K562 (cell line): ENCODE data around the gene ZFP57. TPM values are rescaled to one million over a fixed set of nuclear protein-coding genes. Genes with fewer than 3 reads are reported as not detected.

Source experiments
- ARID2 ChIP-seq: fragments of 450-650 bp; IDR thresholded peaks from 2 replicates; pipeline ENCODE4 v1.6.1; 2017; ENCODE audit warnings: antibody characterized with exemption, mild to moderate bottlenecking
- BCOR ChIP-seq: fragments of 450-650 bp; IDR thresholded peaks from 2 replicates; pipeline ENCODE4 v1.6.1; 2016
- CEBPB ChIP-seq: fragments of 450-650 bp; IDR thresholded peaks from 2 replicates; pipeline ENCODE4 v1.6.1; 2016; ENCODE audit warnings: missing genetic modification characterization, missing compliant biosample characterization
- EGR1 ChIP-seq: fragments of 450-650 bp; conservative IDR thresholded peaks from 2 replicates; pipeline ENCODE4 v1.6.1; 2017; ENCODE audit warnings: mild to moderate bottlenecking
- EP400 ChIP-seq: fragments of 450-650 bp; IDR thresholded peaks from 2 replicates; pipeline ENCODE4 v1.6.1; 2017; ENCODE audit warnings: antibody characterized with exemption, mild to moderate bottlenecking, moderate library complexity
- FOXO4 ChIP-seq: fragments of 450-650 bp; formaldehyde crosslinking; IDR thresholded peaks from 2 replicates; pipeline ENCODE4 v1.4.0; 2020; ENCODE audit warnings: mild to moderate bottlenecking, moderate library complexity
- KLF10 ChIP-seq: fragments of 250-450 bp; sonication (Bioruptor Pico); IDR thresholded peaks from 2 replicates; pipeline ENCODE4 v1.6.1; 2021; ENCODE audit warnings: matching md5 sums
- MTA2 ChIP-seq: fragments of 450-650 bp; IDR thresholded peaks from 2 replicates; pipeline ENCODE4 v1.6.1; 2016; ENCODE audit warnings: low read depth
- MTA3 ChIP-seq: fragments of 450-650 bp; formaldehyde crosslinking; IDR thresholded peaks from 2 replicates; pipeline ENCODE4 v1.6.1; 2017; ENCODE audit warnings: mild to moderate bottlenecking, borderline replicate concordance
- POLR2AphosphoS2 ChIP-seq: IDR thresholded peaks from 2 replicates; pipeline ENCODE4 v1.6.1; 2012; ENCODE audit warnings: low read length, improper control_type of control experiment
- RBM17 ChIP-seq: fragments of 200-400 bp; formaldehyde crosslinking; IDR thresholded peaks from 2 replicates; pipeline ENCODE4 v1.6.1; 2017; ENCODE audit warnings: low read depth, mild to moderate bottlenecking, low read length, borderline replicate concordance
- RCOR1 ChIP-seq, 2 experiments: IDR thresholded peaks; 2 replicates each; pipeline ENCODE4 v1.6.1; 2012; ENCODE audit warnings: low read depth in 2 of 2, low read length in 2 of 2, borderline replicate concordance in 1 of 2, improper control_type of control experiment in 1 of 2
- SPI1 ChIP-seq: IDR thresholded peaks from 2 replicates; pipeline ENCODE4 v1.6.1; 2011; ENCODE audit warnings: low read depth, low read length, control low read depth, borderline replicate concordance
- TAF9B ChIP-seq: fragments of 450-650 bp; IDR thresholded peaks from 2 replicates; pipeline ENCODE4 v1.6.1; 2018; ENCODE audit warnings: mild to moderate bottlenecking; ENCODE audit not compliant: partially characterized antibody
- TBP ChIP-seq: optimal IDR thresholded peaks from 2 replicates; pipeline ENCODE3; 2011; ENCODE audit warnings: low read depth, low read length, improper control_type of control experiment
- VEZF1 ChIP-seq: fragments of 200-800 bp; sonication (Bioruptor generic); IDR thresholded peaks from 2 replicates; pipeline ENCODE4 v1.6.1; 2017; ENCODE audit warnings: missing genetic modification characterization, missing compliant biosample characterization
- ZBTB17 ChIP-seq: fragments of 450-650 bp; formaldehyde crosslinking; IDR thresholded peaks from 2 replicates; pipeline ENCODE4 v1.4.0; 2020; ENCODE audit warnings: mild to moderate bottlenecking
- ZBTB26 ChIP-seq: fragments of 450-650 bp; formaldehyde crosslinking; IDR thresholded peaks from 2 replicates; pipeline ENCODE4 v1.4.0; 2022; ENCODE audit warnings: missing genetic modification characterization
- ZNF277 ChIP-seq: fragments of 250-450 bp; sonication (Bioruptor Pico); IDR thresholded peaks from 2 replicates; pipeline ENCODE4 v1.8.0; 2022; ENCODE audit warnings: inconsistent platforms, mild to moderate bottlenecking, moderate library complexity, borderline replicate concordance
- ZNF511 ChIP-seq: sonication (generic); formaldehyde crosslinking; IDR thresholded peaks from 2 replicates; pipeline ENCODE4 v1.8.0; 2022; ENCODE audit warnings: mild to moderate bottlenecking, missing genetic modification reagents
- ZNF740 ChIP-seq, 3 experiments: fragments of 200-800 bp in 1 of 3; sonication (Bioruptor generic) in 1 of 3; sonication (generic) in 1 of 3; formaldehyde crosslinking in 1 of 3; IDR thresholded peaks; 2 replicates each; pipeline versions ENCODE4 v1.6.1 to v1.8.0; 2016 to 2022; ENCODE audit warnings: mild to moderate bottlenecking in 2 of 3, missing compliant biosample characterization in 2 of 3, missing genetic modification characterization in 2 of 3, missing genetic modification reagents in 1 of 3
- polyA plus RNA-seq, 8 experiments: library from polyadenylated mRNA; depleted of rRNA in 4 of 8; stranded (reverse) in 5 of 8; unstranded in 3 of 8; fragments of >200 nt; fragmentation: Nextera tagmentation in 2 of 8; fragmentation: Illumina TruSeq in 1 of 8; extraction: Ambion mirVana in 2 of 8; extraction: Trizol in 1 of 8; gene quantifications; 2 replicates each; pipeline versions ENCODE4 v1.2.1 to v1.2.3, GENCODE V29; 2011 to 2014; ENCODE audit warnings: inconsistent platforms in 1 of 8, missing spikeins in 1 of 8
- total RNA-seq, 7 experiments: library from RNA; depleted of rRNA in 6 of 7; stranded (reverse); fragments of >200 nt in 6 of 7; fragmentation: Illumina TruSeq in 2 of 7; extraction: Trizol in 2 of 7; gene quantifications; 2 replicates each; pipeline versions ENCODE4 v1.2.1 to v1.2.3, GENCODE V29; 2011 to 2021; ENCODE audit warnings: low replicate concordance in 1 of 7

The ZFP57 gene
- total and polyA plus RNA-seq, 9 of the 15 experiments (the other 6 are each of a cell fraction or from before 2014, with no cell fraction given), result 0.04 to 0.28 (median 0.13) TPM

GRCh38 chr6:29627755-29628418 lies 53.1 kb downstream of the ZFP57 start (continued):
- TF ChIP-seq ZNF740 (CRISPR knock-in tag; IDR thresholded peaks at IDR 0.05) (no peak), ZNF740 (tag; IDR thresholded peaks at IDR 0.05) (peak in 1 of 2 experiments; percentile 77; a peak in 1 of 4 replicates), ZBTB17 (CRISPR knock-in tag) (no peak), RBM17 (no peak), ZBTB26 (CRISPR knock-in tag) (no peak), FOXO4 (CRISPR knock-in tag) (no peak), KLF10 (CRISPR knock-in tag) (no peak), ZNF277 (no peak), ZNF511 (CRISPR knock-in tag) (no peak), EGR1 (peak; percentile 70), RCOR1 (IDR thresholded peaks at IDR 0.05; ENCODE audit: borderline replicate concordance in 1 of 2, low read depth in 2 of 2, low read length in 2 of 2) (peak in 1 of 2 experiments; percentile 27; a peak in 1 of 4 replicates), BCOR (peak; percentile 9; the same call in 1 of the 2 replicates), CEBPB (tag) (no peak), MTA2 (peak; percentile 38; the same call in 1 of the 2 replicates), EP400 (peak; percentile 1; the same call in 1 of the 2 replicates), POLR2AphosphoS2 (peak; percentile 79; the same call in 1 of the 2 replicates), ARID2 (peak; percentile 12; the same call in 1 of the 2 replicates), VEZF1 (CRISPR knock-in tag) (peak; percentile 94), SPI1 (peak; percentile 58; the same call in 1 of the 2 replicates), TBP (peak; percentile 80), MTA3 (peak; percentile 29; the same call in 1 of the 2 replicates), TAF9B (peak; percentile 33)
